Gastrocnemius medialis (tissue), 4 donors: ENCODE results near the gene MFRP.

Experiments used
- CTCF ChIP-seq, 5 experiments: fragments of 450-650 bp in 3 of 5; fragments of 200-600 bp in 2 of 5; sonication (generic) in 2 of 5; IDR thresholded peaks in 4 of 5; conservative IDR thresholded peaks in 1 of 5; 1 replicate in 4 of 5; 2 replicates in 1 of 5; pipeline ENCODE4 v1.5.1; 2016 to 2019; ENCODE audit warnings: antibody characterized with exemption in 5 of 5, mild to moderate bottlenecking in 3 of 5, moderate library complexity in 3 of 5
- POLR2A ChIP-seq, 2 donors: fragments of 450-650 bp; IDR thresholded peaks; one replicate each; pipeline ENCODE4 v1.6.1; 2017; ENCODE audit warnings: antibody characterized with exemption in 2 of 2, mild to moderate bottlenecking in 2 of 2, moderate library complexity in 2 of 2

- peak; percentile 81 to 97 (median 94) for TF ChIP-seq CTCF (IDR thresholded peaks at IDR 0.05 in 4 of 5, conservative IDR thresholded peaks at IDR 0.05 in 1 of 5)
- peak; percentile 91 to 93 for TF ChIP-seq POLR2A (IDR thresholded peaks at IDR 0.05)
These were observed 34.9 kb upstream of the MFRP start, which contains the start of gene USP2 for GRCh38 chr11:119381181-119381988.
